Measurements from ENCODE around the gene NPHP3.

- TF ChIP-seq CTCF (IDR thresholded peaks at IDR 0.05; ENCODE audit: insufficient read depth, low read length, poor library complexity, severe bottlenecking) = no peak
- TF ChIP-seq EZH2phosphoT487 (conservative IDR thresholded peaks at IDR 0.05; ENCODE audit: low read length) = no peak
Measured at GRCh38 chr3:132682201-132682600, 40.0 kb downstream of the NPHP3 start.

Measured in SU-DHL-6 (cell line).